Liver (tissue), 9 donors: ENCODE measurements around the gene CYP4F3. TPM values are rescaled to one million over a fixed set of nuclear protein-coding genes. Genes with fewer than 3 reads are reported as not detected.

Experiments used
- DNase-seq: peaks from one replicate; pipeline ENCODE4 v3.0.0-alpha.2; 2017; ENCODE audit warnings: low spot score
- H3K27ac ChIP-seq, 2 donors: one replicate each; pipeline ENCODE4 v1.7.0; 2013; ENCODE audit warnings: inconsistent platforms in 2 of 2, low read length in 2 of 2, control low read depth in 1 of 2, low read depth in 1 of 2, mild to moderate bottlenecking in 1 of 2
- H3K27me3 ChIP-seq, 4 donors: one replicate each; pipeline versions ENCODE4 v1.6.1 to v1.7.0; 2013; ENCODE audit warnings: low read length in 3 of 4, inconsistent platforms in 1 of 4, mild to moderate bottlenecking in 1 of 4, moderate library complexity in 1 of 4; ENCODE audit not compliant: control insufficient read depth in 4 of 4, insufficient read depth in 4 of 4
- H3K36me3 ChIP-seq, 4 donors: one replicate each; pipeline versions ENCODE4 v1.6.1 to v1.7.0; 2013; ENCODE audit warnings: low read length in 3 of 4, mild to moderate bottlenecking in 3 of 4, low read depth in 1 of 4, moderate library complexity in 1 of 4; ENCODE audit not compliant: control insufficient read depth in 4 of 4, insufficient read depth in 3 of 4
- H3K4me1 ChIP-seq, 4 donors: one replicate each; pipeline versions ENCODE4 v1.6.1 to v1.7.0; 2013; ENCODE audit warnings: low read length in 3 of 4, mild to moderate bottlenecking in 3 of 4, moderate library complexity in 1 of 4; ENCODE audit not compliant: control insufficient read depth in 4 of 4, insufficient read depth in 4 of 4
- H3K4me3 ChIP-seq, 3 donors: one replicate each; pipeline versions ENCODE4 v1.6.1 to v1.7.0; 2013; ENCODE audit warnings: low read length in 3 of 3, control low read depth in 1 of 3, low read depth in 1 of 3, mild to moderate bottlenecking in 1 of 3
- H3K9ac ChIP-seq, 2 donors: one replicate each; pipeline ENCODE4 v1.7.0; 2013; ENCODE audit warnings: low read length in 2 of 2, mild to moderate bottlenecking in 2 of 2, moderate library complexity in 2 of 2, control low read depth in 1 of 2, low read depth in 1 of 2
- H3K9me3 ChIP-seq, 4 donors: one replicate each; pipeline versions ENCODE4 v1.6.1 to v1.7.0; 2013; ENCODE audit warnings: low read length in 3 of 4; ENCODE audit not compliant: control insufficient read depth in 4 of 4
- EGR1 ChIP-seq, 2 donors: IDR thresholded peaks; 2 replicates each; pipeline ENCODE4 v1.6.1; 2016 to 2018; ENCODE audit warnings: antibody characterized with exemption in 2 of 2, low read depth in 2 of 2
- FOXA1 ChIP-seq: IDR thresholded peaks from 2 replicates; pipeline ENCODE4 v1.6.1; 2016; ENCODE audit warnings: antibody characterized with exemption
- FOXA2 ChIP-seq: IDR thresholded peaks from 2 replicates; pipeline ENCODE4 v1.6.1; 2016; ENCODE audit warnings: antibody characterized with exemption
- GABPA ChIP-seq, 2 donors: IDR thresholded peaks in 1 of 2; conservative IDR thresholded peaks in 1 of 2; 2 replicates each; pipeline ENCODE4 v1.6.1; 2016; ENCODE audit warnings: antibody characterized with exemption in 2 of 2, mild to moderate bottlenecking in 1 of 2, moderate library complexity in 1 of 2
- HNF4A ChIP-seq, 2 donors: conservative IDR thresholded peaks; 2 replicates each; pipeline ENCODE4 v1.6.1; 2016; ENCODE audit warnings: antibody characterized with exemption in 2 of 2, mild to moderate bottlenecking in 2 of 2
- HNF4G ChIP-seq: IDR thresholded peaks from 2 replicates; pipeline ENCODE4 v1.6.1; 2016; ENCODE audit warnings: antibody characterized with exemption
- JUND ChIP-seq, 2 donors: IDR thresholded peaks; 2 replicates each; pipeline ENCODE4 v1.6.1; 2016; ENCODE audit warnings: antibody characterized with exemption in 2 of 2
- NR2F2 ChIP-seq: IDR thresholded peaks from 2 replicates; pipeline ENCODE4 v1.6.1; 2016; ENCODE audit warnings: antibody characterized with exemption
- RAD21 ChIP-seq, 2 donors: IDR thresholded peaks; 2 replicates each; pipeline ENCODE4 v1.6.1; 2016; ENCODE audit warnings: antibody characterized with exemption in 2 of 2, mild to moderate bottlenecking in 2 of 2
- RXRA ChIP-seq, 2 donors: IDR thresholded peaks; 2 replicates each; pipeline ENCODE4 v1.6.1; 2017 to 2018; ENCODE audit warnings: antibody characterized with exemption in 2 of 2, mild to moderate bottlenecking in 1 of 2
- SP1 ChIP-seq: IDR thresholded peaks from 2 replicates; pipeline ENCODE4 v1.6.1; 2018; ENCODE audit warnings: antibody characterized with exemption, mild to moderate bottlenecking
- TAF1 ChIP-seq: conservative IDR thresholded peaks from 2 replicates; pipeline ENCODE4 v1.6.1; 2016; ENCODE audit warnings: antibody characterized with exemption, mild to moderate bottlenecking
- YY1 ChIP-seq: IDR thresholded peaks from 2 replicates; pipeline ENCODE4 v1.6.1; 2016; ENCODE audit warnings: antibody characterized with exemption, mild to moderate bottlenecking
- WGBS: extraction: QIAGEN DNeasy Blood & Tissue Kit; methylation state at CpG from one replicate; pipeline ENCODE4 v1.1.7; 2013; 5-methylcytosine and 5-hydroxymethylcytosine counted together
- polyA plus RNA-seq, 2 donors: library from polyadenylated mRNA; stranded (reverse) in 1 of 2; unstranded in 1 of 2; fragments of 200-250 nt in 1 of 2; fragments of >200 nt in 1 of 2; fragmentation: Nextera tagmentation in 1 of 2; extraction: Ambion mirVana in 1 of 2; gene quantifications; one replicate each; pipeline versions ENCODE4 v1.2.1 to v1.2.3, GENCODE V29; 2013 to 2015
- total RNA-seq, 2 donors: library from RNA; depleted of rRNA; stranded (reverse); fragments of >200 nt; gene quantifications; one replicate each; pipeline ENCODE4 v1.2.3, GENCODE V29; 2014
- TF ChIP-seq, protein P1 (sequence below): fragments of 150-350 bp; IDR thresholded peaks from 2 replicates; pipeline ENCODE4 v1.5.1; 2017; ENCODE audit warnings: improper control_type of control experiment, low read depth, low read length; ENCODE audit not compliant: missing input control
- TF ChIP-seq, protein P2 (sequence below): IDR thresholded peaks from 2 replicates; pipeline ENCODE4 v1.6.1; 2016; ENCODE audit warnings: antibody characterized with exemption
- TF ChIP-seq, protein P3 (sequence below): IDR thresholded peaks from 2 replicates; pipeline ENCODE4 v1.6.1; 2016; ENCODE audit warnings: antibody characterized with exemption
- TF ChIP-seq, protein P4 (sequence below): IDR thresholded peaks from 2 replicates; pipeline ENCODE4 v1.6.1; 2016; ENCODE audit warnings: antibody characterized with exemption
- TF ChIP-seq, protein P5 (sequence below): IDR thresholded peaks from 2 replicates; pipeline ENCODE4 v1.6.1; 2016; ENCODE audit warnings: antibody characterized with exemption, mild to moderate bottlenecking
- donor health status: healthy.
- donor health status: healthy.
- donor health status: healthy.
- donor health status: healthy.
- donor health status: healthy.

CYP4F3 gene, protein sequence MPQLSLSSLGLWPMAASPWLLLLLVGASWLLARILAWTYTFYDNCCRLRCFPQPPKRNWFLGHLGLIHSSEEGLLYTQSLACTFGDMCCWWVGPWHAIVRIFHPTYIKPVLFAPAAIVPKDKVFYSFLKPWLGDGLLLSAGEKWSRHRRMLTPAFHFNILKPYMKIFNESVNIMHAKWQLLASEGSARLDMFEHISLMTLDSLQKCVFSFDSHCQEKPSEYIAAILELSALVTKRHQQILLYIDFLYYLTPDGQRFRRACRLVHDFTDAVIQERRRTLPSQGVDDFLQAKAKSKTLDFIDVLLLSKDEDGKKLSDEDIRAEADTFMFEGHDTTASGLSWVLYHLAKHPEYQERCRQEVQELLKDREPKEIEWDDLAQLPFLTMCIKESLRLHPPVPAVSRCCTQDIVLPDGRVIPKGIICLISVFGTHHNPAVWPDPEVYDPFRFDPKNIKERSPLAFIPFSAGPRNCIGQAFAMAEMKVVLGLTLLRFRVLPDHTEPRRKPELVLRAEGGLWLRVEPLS
- total RNA-seq (100 to 1,000 TPM in 1 of 2 donors, 10 to 100 TPM in 1; 58.4 to 168 TPM), polyA plus RNA-seq (100 to 1,000 TPM; 119 to 137 TPM)

DNA sequence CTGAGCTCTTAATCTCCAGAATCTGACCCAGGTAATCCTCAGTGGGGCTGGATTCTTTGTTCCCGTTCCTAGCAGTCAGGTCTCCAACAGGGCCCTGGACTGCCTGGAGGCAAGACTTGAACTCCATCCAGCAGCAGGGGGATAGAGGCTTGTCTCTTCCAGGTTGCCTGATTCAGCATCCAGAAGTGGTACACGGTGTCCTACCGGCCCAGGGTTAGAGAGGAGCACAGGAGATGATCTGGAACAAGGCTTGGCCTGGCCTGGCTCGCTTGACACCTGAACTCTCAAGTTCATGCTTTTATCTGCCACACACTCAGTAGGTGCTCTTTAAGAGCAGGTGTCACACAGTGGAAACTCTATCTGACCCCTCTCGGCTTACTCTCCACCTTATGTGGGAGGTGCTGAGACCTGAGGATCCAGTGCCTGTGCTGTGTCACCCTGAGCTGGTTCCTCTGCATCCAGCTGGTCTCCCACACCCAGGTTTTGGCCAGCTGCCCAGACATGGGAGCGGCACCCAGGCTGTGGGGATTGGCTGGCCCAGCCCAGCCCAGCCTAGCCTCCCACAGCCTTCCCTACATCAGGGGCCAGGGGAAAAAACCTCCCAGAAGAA is at the start of gene CYP4F3:
Gene CYP4F3 (plus strand): TSS at position 604 of the 610 bp plus-strand sequence. CDS start 519 bp downstream, outside the sequence.
- peak; percentile 93 for DNase-seq
- peaks cover 0 to 2% (median 0%) of the 10 kb centered on the region in 4 donors for H3K36me3 ChIP-seq
- H3K4me3 ChIP-seq: peak within 1 kb of the TSS; percentile 60 to 94 (median 88)
- H3K9ac ChIP-seq: peak within 1 kb of the TSS; percentile 54 to 82
- peaks cover 6 to 63% (median 45%) of the 10 kb centered on the region in 4 donors for H3K4me1 ChIP-seq
- 20% methylated on average over 6 of the region's 6 CpGs for WGBS
- TF ChIP-seq, protein P1, sequence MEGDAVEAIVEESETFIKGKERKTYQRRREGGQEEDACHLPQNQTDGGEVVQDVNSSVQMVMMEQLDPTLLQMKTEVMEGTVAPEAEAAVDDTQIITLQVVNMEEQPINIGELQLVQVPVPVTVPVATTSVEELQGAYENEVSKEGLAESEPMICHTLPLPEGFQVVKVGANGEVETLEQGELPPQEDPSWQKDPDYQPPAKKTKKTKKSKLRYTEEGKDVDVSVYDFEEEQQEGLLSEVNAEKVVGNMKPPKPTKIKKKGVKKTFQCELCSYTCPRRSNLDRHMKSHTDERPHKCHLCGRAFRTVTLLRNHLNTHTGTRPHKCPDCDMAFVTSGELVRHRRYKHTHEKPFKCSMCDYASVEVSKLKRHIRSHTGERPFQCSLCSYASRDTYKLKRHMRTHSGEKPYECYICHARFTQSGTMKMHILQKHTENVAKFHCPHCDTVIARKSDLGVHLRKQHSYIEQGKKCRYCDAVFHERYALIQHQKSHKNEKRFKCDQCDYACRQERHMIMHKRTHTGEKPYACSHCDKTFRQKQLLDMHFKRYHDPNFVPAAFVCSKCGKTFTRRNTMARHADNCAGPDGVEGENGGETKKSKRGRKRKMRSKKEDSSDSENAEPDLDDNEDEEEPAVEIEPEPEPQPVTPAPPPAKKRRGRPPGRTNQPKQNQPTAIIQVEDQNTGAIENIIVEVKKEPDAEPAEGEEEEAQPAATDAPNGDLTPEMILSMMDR: no peak
- TF ChIP-seq, protein P2, sequence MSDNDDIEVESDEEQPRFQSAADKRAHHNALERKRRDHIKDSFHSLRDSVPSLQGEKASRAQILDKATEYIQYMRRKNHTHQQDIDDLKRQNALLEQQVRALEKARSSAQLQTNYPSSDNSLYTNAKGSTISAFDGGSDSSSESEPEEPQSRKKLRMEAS: peak; percentile 41
- TF ChIP-seq, protein P3, sequence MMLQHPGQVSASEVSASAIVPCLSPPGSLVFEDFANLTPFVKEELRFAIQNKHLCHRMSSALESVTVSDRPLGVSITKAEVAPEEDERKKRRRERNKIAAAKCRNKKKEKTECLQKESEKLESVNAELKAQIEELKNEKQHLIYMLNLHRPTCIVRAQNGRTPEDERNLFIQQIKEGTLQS: no peak
- TF ChIP-seq HNF4A (conservative IDR thresholded peaks at IDR 0.05) (peak in 1 of 2 donors; percentile 63), FOXA2 (no peak), TAF1 (no peak), GABPA (IDR thresholded peaks at IDR 0.05 in 1 of 2, conservative IDR thresholded peaks at IDR 0.05 in 1 of 2) (no peak), RAD21 (IDR thresholded peaks at IDR 0.05) (peak in 1 of 2 donors; percentile 32), FOXA1 (no peak), SP1 (no peak), JUND (IDR thresholded peaks at IDR 0.05) (peak; percentile 3 to 44), NR2F2 (peak; percentile 7), HNF4G (no peak), EGR1 (IDR thresholded peaks at IDR 0.05; ENCODE audit: low read depth in 2 of 2) (no peak), RXRA (IDR thresholded peaks at IDR 0.05) (peak; percentile 85 to 87), YY1 (no peak)
- TF ChIP-seq, protein P4, sequence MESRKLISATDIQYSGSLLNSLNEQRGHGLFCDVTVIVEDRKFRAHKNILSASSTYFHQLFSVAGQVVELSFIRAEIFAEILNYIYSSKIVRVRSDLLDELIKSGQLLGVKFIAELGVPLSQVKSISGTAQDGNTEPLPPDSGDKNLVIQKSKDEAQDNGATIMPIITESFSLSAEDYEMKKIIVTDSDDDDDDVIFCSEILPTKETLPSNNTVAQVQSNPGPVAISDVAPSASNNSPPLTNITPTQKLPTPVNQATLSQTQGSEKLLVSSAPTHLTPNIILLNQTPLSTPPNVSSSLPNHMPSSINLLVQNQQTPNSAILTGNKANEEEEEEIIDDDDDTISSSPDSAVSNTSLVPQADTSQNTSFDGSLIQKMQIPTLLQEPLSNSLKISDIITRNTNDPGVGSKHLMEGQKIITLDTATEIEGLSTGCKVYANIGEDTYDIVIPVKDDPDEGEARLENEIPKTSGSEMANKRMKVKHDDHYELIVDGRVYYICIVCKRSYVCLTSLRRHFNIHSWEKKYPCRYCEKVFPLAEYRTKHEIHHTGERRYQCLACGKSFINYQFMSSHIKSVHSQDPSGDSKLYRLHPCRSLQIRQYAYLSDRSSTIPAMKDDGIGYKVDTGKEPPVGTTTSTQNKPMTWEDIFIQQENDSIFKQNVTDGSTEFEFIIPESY: no peak
- TF ChIP-seq, protein P5, sequence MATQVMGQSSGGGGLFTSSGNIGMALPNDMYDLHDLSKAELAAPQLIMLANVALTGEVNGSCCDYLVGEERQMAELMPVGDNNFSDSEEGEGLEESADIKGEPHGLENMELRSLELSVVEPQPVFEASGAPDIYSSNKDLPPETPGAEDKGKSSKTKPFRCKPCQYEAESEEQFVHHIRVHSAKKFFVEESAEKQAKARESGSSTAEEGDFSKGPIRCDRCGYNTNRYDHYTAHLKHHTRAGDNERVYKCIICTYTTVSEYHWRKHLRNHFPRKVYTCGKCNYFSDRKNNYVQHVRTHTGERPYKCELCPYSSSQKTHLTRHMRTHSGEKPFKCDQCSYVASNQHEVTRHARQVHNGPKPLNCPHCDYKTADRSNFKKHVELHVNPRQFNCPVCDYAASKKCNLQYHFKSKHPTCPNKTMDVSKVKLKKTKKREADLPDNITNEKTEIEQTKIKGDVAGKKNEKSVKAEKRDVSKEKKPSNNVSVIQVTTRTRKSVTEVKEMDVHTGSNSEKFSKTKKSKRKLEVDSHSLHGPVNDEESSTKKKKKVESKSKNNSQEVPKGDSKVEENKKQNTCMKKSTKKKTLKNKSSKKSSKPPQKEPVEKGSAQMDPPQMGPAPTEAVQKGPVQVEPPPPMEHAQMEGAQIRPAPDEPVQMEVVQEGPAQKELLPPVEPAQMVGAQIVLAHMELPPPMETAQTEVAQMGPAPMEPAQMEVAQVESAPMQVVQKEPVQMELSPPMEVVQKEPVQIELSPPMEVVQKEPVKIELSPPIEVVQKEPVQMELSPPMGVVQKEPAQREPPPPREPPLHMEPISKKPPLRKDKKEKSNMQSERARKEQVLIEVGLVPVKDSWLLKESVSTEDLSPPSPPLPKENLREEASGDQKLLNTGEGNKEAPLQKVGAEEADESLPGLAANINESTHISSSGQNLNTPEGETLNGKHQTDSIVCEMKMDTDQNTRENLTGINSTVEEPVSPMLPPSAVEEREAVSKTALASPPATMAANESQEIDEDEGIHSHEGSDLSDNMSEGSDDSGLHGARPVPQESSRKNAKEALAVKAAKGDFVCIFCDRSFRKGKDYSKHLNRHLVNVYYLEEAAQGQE: no peak
- no peaks in the 10 kb centered on the region for H3K9me3 ChIP-seq
- no peaks in the 10 kb centered on the region for H3K27me3 ChIP-seq
- H3K27ac ChIP-seq: peak within 1 kb of the TSS; percentile 96 to 99
